Tibial nerve (tissue), 4 donors: Measurements from ENCODE around the gene MBP. TPM values are rescaled to one million over a fixed set of nuclear protein-coding genes. Genes with fewer than 3 reads are reported as not detected.
A peak's percentile ranks its signal among the peaks of the same experiment; 100 is the strongest.

Experiments used
- DNase-seq, 2 donors: peaks; one replicate each; pipeline ENCODE4 v3.0.0-alpha.2; 2019; ENCODE audit warnings: low spot score in 2 of 2
- H3K27ac ChIP-seq, 4 donors: fragments of 200-600 bp; sonication (generic) in 3 of 4; one replicate each; pipeline ENCODE4 v1.5.1; 2017 to 2019; ENCODE audit warnings: mild to moderate bottlenecking in 1 of 4
- H3K27me3 ChIP-seq, 2 donors: fragments of 200-600 bp; sonication (generic) in 1 of 2; one replicate each; pipeline versions ENCODE4 v1.5.1 to v1.6.0; 2017 to 2019
- H3K36me3 ChIP-seq, 3 donors: fragments of 200-600 bp; sonication (generic); one replicate each; pipeline ENCODE4 v1.5.1; 2018 to 2019
- H3K4me1 ChIP-seq, 4 donors: fragments of 200-600 bp; sonication (generic) in 3 of 4; one replicate each; pipeline ENCODE4 v1.5.1; 2017 to 2019
- H3K4me3 ChIP-seq, 4 donors: fragments of 200-600 bp; sonication (generic) in 3 of 4; one replicate each; pipeline ENCODE4 v1.5.1; 2017 to 2019; ENCODE audit warnings: mild to moderate bottlenecking in 1 of 4, moderate library complexity in 1 of 4
- H3K9me3 ChIP-seq, 4 donors: fragments of 200-600 bp; sonication (generic) in 3 of 4; one replicate each; pipeline ENCODE4 v1.5.1; 2017 to 2019
- EP300 ChIP-seq, 2 donors: sonication (generic); formaldehyde crosslinking; IDR thresholded peaks; one replicate each; pipeline ENCODE4 v1.6.1; 2017; ENCODE audit warnings: antibody characterized with exemption in 2 of 2, mild to moderate bottlenecking in 1 of 2
- POLR2A ChIP-seq, 2 donors: fragments of 450-650 bp; IDR thresholded peaks; one replicate each; pipeline ENCODE4 v1.6.1; 2017; ENCODE audit warnings: antibody characterized with exemption in 2 of 2, mild to moderate bottlenecking in 2 of 2, moderate library complexity in 2 of 2
- WGBS, 2 donors: methylation state at CpG; one replicate each; pipeline ENCODE4 v1.1.5; 2018; 5-methylcytosine and 5-hydroxymethylcytosine counted together
- total RNA-seq, 4 donors: library from RNA; depleted of rRNA; stranded (reverse); fragments of >200 nt; gene quantifications; one replicate each; pipeline ENCODE4 v1.1.0, GENCODE V29; 2016
- TF ChIP-seq, protein P1 (sequence below), 5 experiments: fragments of 200-600 bp in 3 of 5; fragments of 450-650 bp in 2 of 5; sonication (generic) in 3 of 5; IDR thresholded peaks; one replicate each; pipeline ENCODE4 v1.5.1; 2016 to 2019; ENCODE audit warnings: antibody characterized with exemption in 5 of 5, mild to moderate bottlenecking in 3 of 5, moderate library complexity in 2 of 5

MBP gene
- total RNA-seq, 4 donors from 2014 or later: 831 to 1,485 (median 1,405) TPM

DNA sequence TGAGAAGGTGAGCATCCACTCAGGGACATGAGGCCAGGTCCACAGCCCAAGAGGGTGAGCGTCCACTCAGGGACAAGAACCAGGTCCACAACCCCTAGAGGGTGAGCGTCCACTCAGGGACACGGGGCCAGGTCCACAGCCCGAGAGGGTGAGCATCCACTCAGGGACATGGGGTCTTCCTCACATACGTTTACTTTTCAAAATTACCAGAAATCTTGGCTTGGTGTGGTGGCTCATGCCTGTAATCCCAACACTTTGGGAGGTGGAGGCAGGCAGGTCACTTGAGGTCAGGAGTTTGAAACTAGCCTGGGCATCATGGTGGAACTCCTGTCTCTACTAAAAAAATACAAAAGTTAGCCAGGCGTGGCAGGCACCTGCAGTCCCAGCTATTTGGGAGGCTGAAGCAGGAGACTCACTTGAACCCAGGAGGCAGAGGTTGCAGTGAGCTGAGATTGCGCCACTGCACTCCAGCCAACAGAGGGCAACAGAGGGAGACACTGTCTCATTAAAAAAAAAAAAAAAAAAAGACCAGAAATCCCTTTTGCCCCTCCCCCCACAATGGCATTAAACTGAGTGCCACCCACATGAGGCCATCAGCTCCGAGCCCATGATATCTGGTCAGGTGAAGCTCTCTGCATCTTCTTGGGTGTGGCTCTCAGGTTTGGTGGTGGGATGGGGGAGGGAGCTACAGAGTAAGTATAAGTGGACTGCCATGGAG, 9.0 kb upstream of the MBP start:
- WGBS, 2 donors: 85% methylated on average over 6 to 8 of the region's 8 CpGs
- no peak overlapping the region for H3K27ac ChIP-seq
- H3K9me3 ChIP-seq: peaks cover 0 to 21% (median 0%) of the 10 kb centered on the region in 4 donors
- H3K27me3 ChIP-seq: no peaks in the 10 kb centered on the region
- H3K36me3 ChIP-seq: no peaks in the 10 kb centered on the region
- no peak for DNase-seq
- H3K4me1 ChIP-seq: no peaks in the 10 kb centered on the region
- no peak for TF ChIP-seq POLR2A (IDR thresholded peaks at IDR 0.05)
- no peak for TF ChIP-seq EP300 (IDR thresholded peaks at IDR 0.05)
- TF ChIP-seq, protein P1, sequence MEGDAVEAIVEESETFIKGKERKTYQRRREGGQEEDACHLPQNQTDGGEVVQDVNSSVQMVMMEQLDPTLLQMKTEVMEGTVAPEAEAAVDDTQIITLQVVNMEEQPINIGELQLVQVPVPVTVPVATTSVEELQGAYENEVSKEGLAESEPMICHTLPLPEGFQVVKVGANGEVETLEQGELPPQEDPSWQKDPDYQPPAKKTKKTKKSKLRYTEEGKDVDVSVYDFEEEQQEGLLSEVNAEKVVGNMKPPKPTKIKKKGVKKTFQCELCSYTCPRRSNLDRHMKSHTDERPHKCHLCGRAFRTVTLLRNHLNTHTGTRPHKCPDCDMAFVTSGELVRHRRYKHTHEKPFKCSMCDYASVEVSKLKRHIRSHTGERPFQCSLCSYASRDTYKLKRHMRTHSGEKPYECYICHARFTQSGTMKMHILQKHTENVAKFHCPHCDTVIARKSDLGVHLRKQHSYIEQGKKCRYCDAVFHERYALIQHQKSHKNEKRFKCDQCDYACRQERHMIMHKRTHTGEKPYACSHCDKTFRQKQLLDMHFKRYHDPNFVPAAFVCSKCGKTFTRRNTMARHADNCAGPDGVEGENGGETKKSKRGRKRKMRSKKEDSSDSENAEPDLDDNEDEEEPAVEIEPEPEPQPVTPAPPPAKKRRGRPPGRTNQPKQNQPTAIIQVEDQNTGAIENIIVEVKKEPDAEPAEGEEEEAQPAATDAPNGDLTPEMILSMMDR (IDR thresholded peaks at IDR 0.05): no peak
- no peak overlapping the region for H3K4me3 ChIP-seq

DNA sequence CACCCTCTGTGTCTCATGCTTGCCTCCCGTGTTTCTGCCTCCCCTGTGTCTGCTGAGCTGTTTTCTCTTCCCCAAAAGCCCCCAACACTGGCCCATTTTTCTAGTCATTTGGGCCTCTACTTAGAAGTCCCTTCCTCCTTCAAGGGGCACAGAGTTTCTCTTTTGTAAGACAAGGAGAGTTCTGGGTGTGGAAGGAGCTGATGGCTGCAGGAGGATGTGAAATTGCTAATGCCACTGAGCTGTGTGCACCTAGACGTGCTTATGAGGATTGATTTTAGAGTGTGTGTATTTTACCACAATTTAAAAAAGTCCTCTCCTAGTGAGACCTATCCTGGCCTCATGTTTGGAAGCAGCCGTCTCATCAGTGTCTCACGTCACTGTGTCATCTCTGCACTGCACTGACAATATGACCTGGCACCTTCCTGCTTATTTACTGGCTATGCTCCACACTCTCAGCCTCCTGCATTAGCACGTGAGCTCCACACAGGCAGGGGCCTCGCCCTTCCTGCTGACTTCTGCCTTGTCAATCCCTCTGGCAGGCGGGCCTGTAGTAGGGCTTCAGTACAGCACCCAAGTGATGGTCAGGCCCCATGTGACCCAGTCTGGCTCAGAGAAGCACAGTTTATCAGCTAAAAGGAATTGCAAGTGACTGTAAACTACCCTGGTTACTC, 8.0 kb upstream of the MBP start:
- H3K27ac ChIP-seq: no peak overlapping the region
- no peaks in the 10 kb centered on the region for H3K27me3 ChIP-seq
- H3K4me1 ChIP-seq: no peaks in the 10 kb centered on the region
- H3K9me3 ChIP-seq: peaks cover 0 to 22% (median 0%) of the 10 kb centered on the region in 4 donors
- no peak for DNase-seq
- WGBS, 2 donors: 75 to 80% methylated on average over 7 of the region's 7 CpGs
- peak in 1 of 2 donors; percentile 31 for TF ChIP-seq EP300 (IDR thresholded peaks at IDR 0.05)
- TF ChIP-seq, protein P1 (IDR thresholded peaks at IDR 0.05): no peak
- no peak for TF ChIP-seq POLR2A (IDR thresholded peaks at IDR 0.05)
- H3K36me3 ChIP-seq: no peaks in the 10 kb centered on the region
- H3K4me3 ChIP-seq: no peak overlapping the region

DNA sequence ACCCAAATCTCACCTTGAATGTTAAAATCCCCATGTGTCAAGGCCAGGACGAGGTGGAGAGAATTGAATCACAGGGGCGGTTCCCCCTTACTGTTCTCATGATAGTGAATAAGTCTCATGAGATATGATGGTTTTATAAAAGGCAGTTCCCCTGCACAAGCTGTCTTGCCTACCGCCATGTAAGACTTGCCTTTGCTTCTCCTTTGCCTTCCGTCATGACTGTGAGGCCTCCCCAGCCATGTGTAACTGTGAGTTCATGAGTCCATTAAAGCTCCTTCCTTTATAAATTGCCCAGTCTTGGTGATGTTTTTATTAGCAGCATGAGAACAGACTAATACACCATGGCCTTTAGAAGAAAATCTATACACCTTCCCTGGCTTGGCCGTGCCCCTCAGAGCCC, 7.4 kb upstream of the MBP start:
- Histone ChIP-seq H3K27ac (no peak overlapping the region), H3K4me3 (no peak overlapping the region), H3K36me3 (no peaks in the 10 kb centered on the region), H3K27me3 (no peaks in the 10 kb centered on the region), H3K4me1 (no peaks in the 10 kb centered on the region), H3K9me3 (peaks cover 0 to 25% (median 0%) of the 10 kb centered on the region in 4 donors)
- TF ChIP-seq, protein P1 (IDR thresholded peaks at IDR 0.05): no peak
- TF ChIP-seq EP300 (IDR thresholded peaks at IDR 0.05) (no peak), POLR2A (IDR thresholded peaks at IDR 0.05) (no peak)
- 93 to 95% methylated on average over 5 of the region's 5 CpGs for WGBS, 2 donors
- no peak for DNase-seq

DNA sequence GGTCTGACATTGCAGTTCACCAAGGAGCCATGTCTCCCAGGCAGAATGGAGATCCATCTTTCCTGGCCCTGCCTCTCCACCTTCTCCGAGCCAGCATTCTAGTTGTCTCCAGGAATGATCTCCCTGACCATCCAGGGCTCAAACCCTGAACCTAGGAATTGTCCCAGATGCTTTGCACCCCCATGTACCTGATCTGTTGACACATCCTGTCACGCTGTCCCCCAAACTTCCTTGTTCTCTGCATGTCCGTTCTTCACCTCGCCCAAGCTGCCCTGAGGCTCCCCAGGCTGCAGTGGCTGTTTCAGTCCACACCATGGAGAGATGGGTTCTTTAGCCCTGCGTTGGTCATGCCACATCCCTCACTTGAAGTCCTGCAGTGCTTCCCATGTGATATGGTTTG, 7.0 kb upstream of the MBP start:
- Histone ChIP-seq H3K9me3 (peaks cover 0 to 25% (median 0%) of the 10 kb centered on the region in 4 donors), H3K27ac (no peak overlapping the region), H3K4me3 (no peak overlapping the region), H3K27me3 (no peaks in the 10 kb centered on the region), H3K36me3 (no peaks in the 10 kb centered on the region), H3K4me1 (no peaks in the 10 kb centered on the region)
- no peak for DNase-seq
- 90 to 92% methylated on average over 5 of the region's 5 CpGs for WGBS, 2 donors
- TF ChIP-seq POLR2A (IDR thresholded peaks at IDR 0.05) (no peak), EP300 (IDR thresholded peaks at IDR 0.05) (no peak)
- TF ChIP-seq, protein P1 (IDR thresholded peaks at IDR 0.05): no peak

DNA sequence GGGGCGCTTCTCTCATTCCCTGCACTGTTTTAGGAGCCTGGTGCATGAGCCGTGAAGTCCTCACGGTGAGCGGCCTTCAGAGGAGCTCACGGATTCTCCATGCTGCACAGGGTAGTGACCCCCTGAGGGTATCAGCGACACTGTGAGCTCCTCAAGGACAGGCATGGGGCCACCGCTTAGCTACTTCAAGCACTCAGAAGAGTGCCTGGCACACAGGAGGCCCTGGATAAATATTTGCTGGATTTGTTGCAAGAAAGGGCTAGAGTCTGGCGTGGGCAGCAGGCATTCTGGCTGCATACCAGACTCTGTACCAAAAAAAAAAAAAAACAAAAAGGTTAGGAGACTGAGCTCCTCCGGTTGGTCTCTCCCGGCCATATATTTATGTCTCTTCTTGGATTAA, 5.7 kb upstream of the MBP start:
- Histone ChIP-seq H3K27ac (no peak overlapping the region), H3K4me3 (no peak overlapping the region), H3K27me3 (no peaks in the 10 kb centered on the region), H3K36me3 (no peaks in the 10 kb centered on the region), H3K9me3 (peaks cover 0 to 19% (median 0%) of the 10 kb centered on the region in 4 donors), H3K4me1 (peaks cover 0 to 12% (median 5%) of the 10 kb centered on the region in 4 donors)
- DNase-seq: no peak
- TF ChIP-seq POLR2A (IDR thresholded peaks at IDR 0.05) (no peak), EP300 (IDR thresholded peaks at IDR 0.05) (no peak)
- TF ChIP-seq, protein P1 (IDR thresholded peaks at IDR 0.05): no peak
- WGBS, 2 donors: 54 to 60% methylated on average over 10 of the region's 10 CpGs
